Choroid plexus epithelial cell (primary cell): ENCODE measurements around the gene AFAP1L1.

ENCODE experiments used
- DNase-seq: peaks from one replicate; pipeline ENCODE4 v3.0.0-alpha.2; 2010; ENCODE audit warnings: low read depth
- H3K4me3 ChIP-seq: 2 replicates; pipeline ENCODE4 v1.5.1; 2011; ENCODE audit warnings: low read depth, mild to moderate bottlenecking, control low read depth, low read length, moderate library complexity
- CTCF ChIP-seq: conservative IDR thresholded peaks from 2 replicates; pipeline ENCODE4 v1.5.1; 2011; ENCODE audit warnings: low read depth, mild to moderate bottlenecking, control low read depth, inconsistent platforms, low read length, moderate library complexity

AFAP1L1 gene

GRCh38 chr5:149355688-149356087 lies 84.0 kb downstream of the AFAP1L1 start:
- no peak for DNase-seq
- H3K4me3 ChIP-seq, result no peak overlapping the region

GRCh38 chr5:149356391-149356790 lies 84.7 kb downstream of the AFAP1L1 start:
- no peak for TF ChIP-seq CTCF
- no peak overlapping the region for H3K4me3 ChIP-seq
- no peak for DNase-seq

More at GRCh38 chr5:149355688-149356087, 84.0 kb downstream of the AFAP1L1 start:
- no peak for TF ChIP-seq CTCF

GRCh38 chr5:149357370-149358293 lies 86.0 kb downstream of the AFAP1L1 start, which contains the start of gene PCYOX1L:
Gene PCYOX1L, plus strand, starts transcription at chr5:149358046. Its CDS starts 23 bp downstream, at chr5:149358069.
- DNase-seq, result peak; percentile 97
- H3K4me3 ChIP-seq, result peak within 1 kb of the TSS; percentile 70
- TF ChIP-seq CTCF, result no peak

GRCh38 chr5:149358294-149358651 lies 86.6 kb downstream of the AFAP1L1 start:
- H3K4me3 ChIP-seq, result peak overlapping the region; percentile 70
- no peak for TF ChIP-seq CTCF
- DNase-seq, result peak; percentile 15

- TF ChIP-seq CTCF, result no peak
- DNase-seq, result no peak
- no peak overlapping the region for H3K4me3 ChIP-seq
These were observed 87.3 kb downstream of the AFAP1L1 start for GRCh38 chr5:149358868-149359495.

- no peak for DNase-seq
- no peak overlapping the region for H3K4me3 ChIP-seq
- TF ChIP-seq CTCF, result no peak
These were observed 88.6 kb downstream of the AFAP1L1 start for GRCh38 chr5:149360272-149360671.
